GM19468 (cell line): ENCODE data around the gene LYPD6.
"Not testable (repeated sequence)": the region's sequence is repeated elsewhere in the genome, so short reads cannot be mapped to it uniquely, and the experiment has no call there.

Experiments used
- ATAC-seq: cut with Tn5 transposase; IDR thresholded peaks from one replicate; pipeline ENCODE4 v1.9.1; 2021; ENCODE audit warnings: mild to moderate bottlenecking, moderate library complexity, moderate number of reproducible peaks; ENCODE audit not compliant: unreplicated experiment; ENCODE audit errors: extremely low read depth

LYPD6 gene

GRCh38 chr2:149489452-149489851 is 159.1 kb downstream of the LYPD6 start:
- no peak for ATAC-seq

GRCh38 chr2:149490296-149490695 is 159.9 kb downstream of the LYPD6 start:
- ATAC-seq, result no peak

GRCh38 chr2:149492923-149493322 is 162.5 kb downstream of the LYPD6 start:
- ATAC-seq, result no peak

- not testable (repeated sequence) for ATAC-seq
Observed at GRCh38 chr2:149499204-149499603, 168.8 kb downstream of the LYPD6 start.

- ATAC-seq, result not testable (repeated sequence)
Observed at GRCh38 chr2:149506808-149507207, 176.4 kb downstream of the LYPD6 start.

GRCh38 chr2:149507974-149508373 is 177.6 kb downstream of the LYPD6 start:
- ATAC-seq, result no peak

GRCh38 chr2:149513461-149513860 is 183.1 kb downstream of the LYPD6 start:
- no peak for ATAC-seq
